ENCODE results near the gene UNKL.
"Not testable (repeated sequence)": the region's sequence is repeated elsewhere in the genome, so short reads cannot be mapped to it uniquely, and the experiment has no call there.

The UNKL gene

DNA sequence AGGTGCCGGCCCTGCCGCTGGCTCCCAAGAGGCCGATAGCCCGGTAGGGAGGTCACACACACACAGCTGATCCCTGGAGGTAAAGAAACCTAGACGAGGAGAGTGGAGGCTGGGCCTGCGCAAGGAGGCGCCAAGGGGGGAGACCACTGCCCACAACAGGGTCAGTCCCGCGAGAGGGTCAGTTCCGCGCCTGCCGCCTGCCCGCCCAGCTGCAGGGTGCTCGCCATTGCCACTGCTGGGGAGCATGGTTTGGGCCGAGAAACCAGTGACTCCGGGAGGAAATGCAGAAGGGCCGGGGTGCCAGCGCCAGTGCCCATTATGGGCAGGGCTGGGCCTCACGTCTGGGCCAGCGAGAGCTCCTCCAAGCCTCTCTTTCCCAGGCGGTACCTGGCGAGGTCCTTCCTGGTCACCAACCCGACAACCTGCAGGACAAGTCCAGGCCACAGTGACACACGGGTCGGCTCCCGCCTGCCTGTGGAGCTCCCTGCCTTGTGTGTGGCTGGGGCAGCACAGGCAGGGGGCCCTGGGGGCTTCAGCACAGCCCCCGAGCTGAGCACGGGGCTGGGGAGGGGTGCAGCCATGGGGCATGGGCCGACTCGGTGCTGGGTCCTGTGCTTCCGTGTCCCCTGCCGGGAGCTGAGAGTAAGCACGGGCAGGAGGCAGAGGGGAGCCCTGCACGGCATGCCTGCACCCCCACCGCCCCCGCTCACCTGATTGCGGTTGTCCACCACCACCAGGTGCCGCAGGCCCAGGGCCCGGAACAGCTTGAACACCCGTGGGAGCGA lies 32.0 kb upstream of the UNKL start:
- no peak for DNase-seq (ENCODE audit: low read depth in 2 of 2)

DNA sequence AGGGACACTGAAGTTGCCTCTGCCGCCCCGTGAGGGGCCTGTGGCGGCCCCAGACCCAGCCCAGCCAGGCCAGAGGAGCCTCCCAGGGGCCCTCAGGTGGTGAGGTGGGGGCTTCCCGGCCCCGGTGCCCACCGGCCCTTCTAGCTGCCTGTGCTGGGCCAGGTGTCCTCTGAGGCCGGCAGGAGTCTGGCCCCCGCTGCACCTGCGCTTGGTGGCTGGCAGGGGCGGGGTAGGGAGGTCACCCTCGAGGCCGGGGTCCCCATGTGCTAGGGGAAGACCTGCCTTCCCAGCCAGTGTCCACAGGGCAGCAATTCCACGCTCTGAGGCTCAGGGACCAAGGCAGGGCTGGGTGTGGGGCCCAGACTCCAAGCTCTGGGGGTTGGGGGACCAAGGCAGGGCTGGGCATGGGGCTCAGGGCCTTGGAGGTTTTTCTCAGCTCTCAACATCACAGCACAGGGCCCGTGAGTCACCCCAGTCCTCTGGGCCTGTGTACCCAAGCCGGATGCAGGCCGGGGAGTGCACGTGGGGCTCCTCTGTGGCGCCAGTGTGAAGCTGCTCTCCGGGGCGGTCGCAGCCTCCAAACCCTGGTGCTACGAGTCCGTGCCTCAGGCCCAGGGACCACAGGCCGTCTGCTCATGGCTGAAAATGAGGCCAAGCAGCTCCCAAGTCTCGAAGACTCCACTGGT lies 31.2 kb upstream of the UNKL start:
- DNase-seq (ENCODE audit: low read depth in 2 of 2) = no peak

DNA sequence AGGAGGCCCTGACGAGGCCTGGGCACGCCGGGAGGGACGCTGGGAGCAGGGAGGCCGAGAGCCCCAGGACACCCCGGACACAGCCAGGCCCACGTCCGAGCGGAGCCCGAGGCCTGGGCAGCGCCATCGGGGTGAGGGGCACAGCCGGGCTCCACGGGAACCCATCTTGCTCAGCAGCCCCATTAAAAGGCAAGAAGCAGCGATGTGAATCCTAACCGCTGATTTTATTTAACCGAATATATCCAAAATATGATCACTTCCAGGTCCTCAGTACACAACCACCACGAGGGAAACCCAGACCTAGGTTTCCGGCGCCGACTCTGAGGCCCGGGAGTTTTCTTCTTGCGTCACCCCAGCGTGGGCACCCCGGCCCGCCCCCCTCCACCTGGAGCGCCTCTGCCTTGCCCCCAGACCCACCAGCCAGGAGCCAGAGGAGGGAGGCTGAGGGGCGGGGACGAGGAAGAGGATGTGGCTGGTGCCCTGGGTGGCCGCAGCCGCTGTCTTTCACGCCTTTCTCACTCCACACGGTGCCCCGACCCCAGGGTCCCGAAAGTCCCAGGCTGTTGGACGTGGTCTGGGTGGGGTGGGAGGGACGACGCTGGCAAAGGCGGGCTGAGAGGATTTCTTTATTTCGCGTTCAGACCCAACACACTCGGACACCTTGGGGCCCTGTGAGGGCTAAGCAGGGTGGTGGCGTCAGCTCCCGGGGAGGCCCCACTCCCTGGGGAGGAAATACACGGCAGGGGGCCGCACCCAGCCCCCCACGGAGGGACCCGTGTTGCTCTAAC lies 30.4 kb upstream of the UNKL start:
- no peak for DNase-seq (ENCODE audit: low read depth in 2 of 2)

DNA sequence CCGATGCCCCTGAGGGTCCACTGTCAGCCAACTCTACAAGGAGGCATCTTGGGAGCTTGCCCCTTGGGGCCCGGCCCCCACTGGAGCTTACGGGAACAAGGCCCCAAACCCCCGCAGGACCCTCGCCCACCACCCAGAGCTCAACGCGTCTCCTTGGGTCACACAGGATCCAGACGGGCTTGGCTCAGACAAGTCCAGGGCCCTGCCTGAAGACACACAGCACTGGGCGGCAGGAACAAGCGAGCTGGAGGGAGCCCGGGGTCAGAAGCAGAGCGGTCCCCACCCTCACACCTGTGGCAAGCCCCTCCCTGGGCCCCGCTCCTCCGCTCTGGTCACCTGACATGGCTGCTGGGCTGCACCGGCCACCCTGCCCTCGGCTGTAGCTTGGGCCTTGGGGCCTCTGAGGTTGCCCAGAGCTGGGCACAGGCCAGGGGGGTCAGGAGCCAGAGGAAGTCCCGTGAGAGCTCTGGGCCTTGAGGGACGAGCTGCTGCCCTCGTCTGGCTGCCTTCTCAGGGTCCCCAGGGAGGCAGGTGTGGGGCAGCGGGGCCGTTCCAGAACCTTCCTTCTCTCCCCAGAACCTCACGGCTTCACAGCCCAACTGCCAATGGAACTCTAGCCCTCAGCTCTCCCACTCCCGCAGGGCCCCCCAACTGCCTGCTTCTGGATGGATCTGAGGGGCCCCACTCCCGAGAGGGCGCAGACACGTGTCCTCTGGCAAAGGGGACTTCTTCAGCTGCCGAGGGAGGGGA lies 29.7 kb upstream of the UNKL start, which contains the start of gene CCDC154:
Gene CCDC154, minus strand, starts transcription at position 577 of the 750 bp plus-strand sequence. Its CDS starts 234 bp downstream, at position 343.
- no peak for DNase-seq (ENCODE audit: low read depth in 2 of 2)

DNA sequence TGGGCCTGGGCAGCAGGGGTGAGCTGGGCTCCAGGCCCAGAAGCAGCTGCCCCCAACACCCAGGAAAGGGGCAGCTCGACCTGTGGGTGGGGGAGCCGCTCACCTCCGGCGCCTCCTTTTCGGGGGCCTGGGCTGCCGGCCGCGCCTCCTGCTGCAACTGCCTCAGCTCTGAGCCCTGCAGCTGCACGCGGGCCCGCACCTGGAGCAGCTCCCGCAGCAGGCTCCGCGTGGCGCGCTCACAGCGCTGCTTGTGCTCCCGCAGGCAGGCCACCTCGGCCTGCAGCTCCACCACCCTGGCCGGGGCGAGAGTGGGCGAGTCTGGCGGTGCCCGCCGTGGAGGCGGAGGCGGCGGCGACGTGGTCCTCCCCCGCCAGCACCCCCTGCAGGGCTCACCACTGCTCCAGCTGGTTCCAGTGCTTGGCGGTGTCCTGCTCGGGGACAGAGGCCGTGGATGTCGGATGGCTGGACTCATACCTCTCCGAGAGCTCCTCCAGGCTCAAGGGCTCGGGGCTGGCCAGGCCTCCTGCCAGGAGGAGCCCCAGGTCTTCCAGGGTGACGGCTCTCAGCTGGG lies 29.0 kb upstream of the UNKL start:
- no peak for DNase-seq (ENCODE audit: low read depth in 2 of 2)

DNA sequence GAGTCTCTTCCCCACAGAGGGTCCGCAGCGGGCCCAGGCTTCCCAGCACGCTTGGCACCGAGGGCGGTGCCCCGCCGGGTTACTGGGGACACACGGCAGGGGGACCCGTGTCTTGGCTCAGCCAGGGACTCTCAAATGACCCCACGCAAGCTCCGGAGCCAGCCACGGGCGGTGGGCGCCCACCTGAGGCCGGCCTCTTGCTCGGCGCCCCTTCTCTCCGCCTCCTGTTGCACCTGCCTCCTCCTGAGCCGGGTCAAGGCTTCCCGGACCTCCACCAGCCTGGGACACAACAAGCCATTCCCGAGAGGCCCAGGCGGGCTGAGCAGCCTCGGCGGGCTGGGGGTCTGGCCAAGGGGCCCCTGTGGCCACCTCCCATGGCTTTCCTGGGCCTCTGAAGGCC lies 28.2 kb upstream of the UNKL start:
- no peak for DNase-seq (ENCODE audit: low read depth in 2 of 2)

DNA sequence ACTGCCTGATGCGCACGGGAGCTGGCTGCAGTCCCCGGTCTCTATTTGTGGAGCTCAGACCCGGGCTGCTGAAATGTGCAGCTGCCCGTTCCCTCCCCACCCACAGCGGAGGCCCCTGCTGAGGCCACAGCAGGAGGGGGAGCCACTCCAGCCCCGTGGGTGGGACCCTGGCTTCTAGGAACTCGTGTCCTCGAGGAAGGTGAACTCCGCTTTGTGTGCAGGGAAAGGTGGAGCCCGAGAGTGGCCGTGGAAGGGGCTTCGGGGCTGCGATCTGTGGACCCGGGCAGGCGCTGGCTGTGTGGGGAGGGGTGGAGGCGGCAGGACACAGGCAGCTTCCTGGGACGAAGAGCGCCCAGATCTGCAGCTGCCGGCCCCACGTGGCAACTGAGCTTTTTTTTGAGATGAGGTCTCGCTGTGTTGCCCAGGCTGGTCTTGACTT lies 26.9 kb upstream of the UNKL start:
- no peak for DNase-seq (ENCODE audit: low read depth in 2 of 2)

DNA sequence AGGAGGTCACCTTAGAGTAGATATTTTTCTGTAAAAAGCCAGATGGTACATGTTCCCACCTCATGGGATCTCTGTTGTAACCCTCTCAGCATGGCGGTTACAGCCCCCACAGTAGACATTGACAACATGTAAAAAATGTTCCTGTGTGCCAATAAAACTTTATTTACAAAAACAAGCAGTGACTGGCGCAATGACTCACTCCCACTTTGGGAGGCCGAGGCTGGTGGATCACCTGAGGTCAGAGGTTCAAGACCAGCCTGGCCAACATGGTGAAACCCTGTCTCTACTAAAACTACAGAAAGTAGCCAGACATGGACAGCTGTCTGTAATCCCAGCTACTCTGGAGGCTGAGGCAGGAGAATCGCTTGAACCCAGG lies 25.2 kb upstream of the UNKL start:
- DNase-seq (ENCODE audit: low read depth in 2 of 2) = not testable (repeated sequence)

DNA sequence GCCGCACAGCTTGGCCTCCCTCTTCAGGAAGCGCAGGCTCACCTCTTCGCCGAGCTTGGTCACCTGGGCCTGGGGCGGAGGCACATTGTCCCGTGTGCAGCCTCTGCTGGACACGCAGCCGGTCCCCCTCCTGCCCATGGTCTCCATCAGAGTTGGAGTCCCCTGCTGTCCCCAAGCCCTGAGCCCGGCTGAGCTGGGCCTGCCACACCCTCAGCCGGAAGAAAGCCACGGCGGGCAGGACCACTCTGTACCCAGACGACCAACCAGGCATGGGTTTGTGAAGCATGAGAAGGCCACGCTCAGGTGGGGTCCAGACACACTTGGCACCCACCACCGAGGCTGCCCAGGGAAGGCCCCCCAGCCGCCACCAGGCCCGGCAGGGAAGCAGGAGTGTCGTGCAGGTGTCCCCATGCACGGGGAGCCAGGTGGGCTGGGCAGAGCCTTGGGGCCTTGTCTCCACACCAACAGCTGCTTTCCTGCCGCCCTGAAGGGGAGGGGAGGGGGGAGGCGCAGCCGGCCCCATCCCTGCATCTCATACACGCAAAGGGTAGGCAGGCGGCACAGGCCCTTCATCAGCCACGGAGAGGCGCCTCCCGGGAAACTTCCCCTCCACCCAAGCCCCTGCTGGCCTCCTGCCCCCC lies 24.7 kb upstream of the UNKL start:
- no peak for DNase-seq (ENCODE audit: low read depth in 2 of 2)

DNA sequence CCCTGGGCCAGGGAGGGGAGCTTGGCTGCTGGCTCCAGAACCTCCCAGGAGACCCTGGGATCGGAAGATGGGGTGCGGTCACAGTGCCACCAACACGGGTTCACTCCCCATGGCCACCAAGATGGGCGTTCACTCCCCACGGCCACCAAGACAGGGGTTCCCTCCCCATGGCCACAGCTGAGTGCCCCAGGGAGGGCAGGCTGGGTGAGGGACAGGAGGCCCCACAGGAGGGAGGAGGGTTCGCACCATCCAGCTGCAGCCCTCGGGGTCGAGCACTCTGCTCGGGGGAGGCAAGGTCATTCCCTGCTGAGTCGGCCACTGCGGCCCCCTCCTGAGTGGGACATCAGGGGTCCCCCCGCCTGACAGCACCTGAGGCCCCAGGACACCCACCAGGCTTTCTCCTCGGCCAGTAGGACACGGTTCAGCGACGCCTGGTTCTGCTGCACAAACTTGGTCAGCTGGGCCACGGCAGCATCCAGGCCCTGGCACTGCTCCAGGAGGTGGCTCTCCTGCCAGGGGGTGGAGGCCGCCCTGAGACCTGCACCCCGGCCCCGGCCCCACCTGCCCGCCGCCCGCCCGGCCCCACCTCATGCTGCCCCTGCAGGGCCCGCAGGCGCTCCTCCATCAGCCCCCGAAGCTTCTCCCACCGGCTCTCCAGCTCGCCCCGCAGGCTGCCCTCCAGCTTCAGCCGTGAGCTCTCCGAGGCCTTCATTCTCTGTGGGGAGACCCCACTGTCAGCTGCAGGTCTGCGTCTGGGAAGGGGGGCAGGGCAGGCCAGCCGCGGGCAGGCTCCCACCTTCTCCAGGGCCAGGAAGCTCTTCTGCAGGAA lies 23.9 kb upstream of the UNKL start:
- no peak for DNase-seq (ENCODE audit: low read depth in 2 of 2)

DNA sequence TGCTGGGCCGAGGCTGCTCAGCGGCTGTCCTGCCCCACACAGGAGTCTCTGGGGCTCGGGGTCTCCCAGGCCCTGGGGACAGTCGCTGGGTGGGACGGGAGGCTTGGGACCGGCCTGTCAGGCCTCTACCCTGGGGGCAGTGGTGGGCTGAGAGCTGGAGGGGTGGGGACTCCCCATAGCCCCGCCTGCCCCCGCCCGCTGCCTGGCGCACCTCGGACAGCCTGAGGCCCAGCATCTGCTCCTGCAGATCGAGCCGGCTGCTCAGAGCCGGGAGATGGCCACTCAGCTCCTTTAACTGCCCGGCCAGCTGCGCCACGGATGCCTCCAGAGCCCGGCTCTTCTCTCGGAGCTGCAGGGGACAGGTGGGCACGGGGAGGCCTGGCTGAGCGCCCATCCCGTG lies 23.1 kb upstream of the UNKL start:
- no peak for DNase-seq (ENCODE audit: low read depth in 2 of 2)

DNA sequence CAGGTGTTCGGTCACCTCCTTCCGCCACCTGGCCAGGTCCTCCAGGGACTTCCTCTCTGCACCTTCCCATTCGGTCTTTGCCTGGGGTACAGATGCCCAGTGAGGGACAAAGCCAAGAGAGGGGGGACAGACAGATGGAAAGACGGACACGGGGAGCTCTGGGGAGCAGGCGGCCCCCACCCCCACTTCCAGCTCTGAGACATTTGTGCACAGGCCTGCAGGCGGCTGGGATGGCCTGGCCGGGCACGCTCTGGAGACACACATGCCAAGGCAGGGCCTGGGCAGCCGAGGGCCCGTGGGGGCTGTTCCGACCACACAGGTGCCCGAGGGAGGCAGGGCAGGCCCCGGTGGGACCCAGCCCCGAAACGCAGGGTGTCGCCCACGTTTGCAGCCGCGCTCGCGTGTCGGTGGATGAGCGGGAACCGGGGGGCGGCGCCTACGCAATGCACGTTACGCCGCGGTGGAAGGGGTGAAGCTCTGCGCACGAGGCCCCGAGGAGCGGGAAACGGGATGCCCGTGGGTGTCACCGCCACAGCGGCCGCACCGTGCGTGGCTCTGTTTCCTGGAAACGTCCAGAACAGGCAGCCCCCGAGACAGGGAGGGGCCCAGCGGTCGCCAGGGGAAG lies 22.3 kb upstream of the UNKL start:
- DNase-seq (ENCODE audit: low read depth in 2 of 2) = no peak

DNA sequence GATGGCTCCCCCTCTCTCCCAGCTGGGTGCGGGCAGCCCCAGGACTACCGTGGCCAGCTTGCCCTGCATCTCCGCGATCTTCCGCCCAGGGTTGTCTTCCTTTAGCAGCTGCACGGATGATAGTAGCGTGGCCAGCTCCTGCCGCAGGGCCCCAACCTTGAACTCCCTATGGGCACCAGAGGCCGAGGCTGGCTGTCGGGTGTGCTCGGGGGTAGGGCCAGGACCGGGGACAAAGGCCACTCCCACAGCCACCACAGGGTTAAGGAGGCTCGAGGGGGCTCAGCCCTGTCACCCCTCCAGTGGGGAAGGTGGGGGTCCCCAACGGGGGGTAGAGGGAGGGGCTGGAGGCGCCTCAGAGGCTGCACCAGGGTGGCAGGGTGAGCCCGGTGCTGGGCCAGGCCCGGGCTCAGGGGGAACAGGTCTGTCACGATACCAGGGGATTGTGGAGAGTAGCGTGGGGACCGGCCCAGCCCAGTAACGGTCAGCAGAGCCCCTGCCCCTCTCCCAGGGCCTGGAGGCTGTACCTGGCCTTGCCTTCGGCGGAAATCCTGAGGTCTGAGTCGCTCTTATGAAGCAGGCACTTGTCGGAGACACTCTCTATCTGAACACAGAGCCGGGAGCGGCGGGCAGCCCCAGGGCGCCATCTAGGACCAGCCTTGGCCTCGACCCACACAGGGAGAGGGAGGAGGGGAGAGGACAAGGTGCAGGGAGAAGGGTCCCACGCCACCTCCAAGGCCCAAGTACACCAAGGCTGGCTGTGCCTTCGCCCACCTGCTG lies 21.6 kb upstream of the UNKL start:
- DNase-seq (ENCODE audit: low read depth in 2 of 2) = no peak

DNA sequence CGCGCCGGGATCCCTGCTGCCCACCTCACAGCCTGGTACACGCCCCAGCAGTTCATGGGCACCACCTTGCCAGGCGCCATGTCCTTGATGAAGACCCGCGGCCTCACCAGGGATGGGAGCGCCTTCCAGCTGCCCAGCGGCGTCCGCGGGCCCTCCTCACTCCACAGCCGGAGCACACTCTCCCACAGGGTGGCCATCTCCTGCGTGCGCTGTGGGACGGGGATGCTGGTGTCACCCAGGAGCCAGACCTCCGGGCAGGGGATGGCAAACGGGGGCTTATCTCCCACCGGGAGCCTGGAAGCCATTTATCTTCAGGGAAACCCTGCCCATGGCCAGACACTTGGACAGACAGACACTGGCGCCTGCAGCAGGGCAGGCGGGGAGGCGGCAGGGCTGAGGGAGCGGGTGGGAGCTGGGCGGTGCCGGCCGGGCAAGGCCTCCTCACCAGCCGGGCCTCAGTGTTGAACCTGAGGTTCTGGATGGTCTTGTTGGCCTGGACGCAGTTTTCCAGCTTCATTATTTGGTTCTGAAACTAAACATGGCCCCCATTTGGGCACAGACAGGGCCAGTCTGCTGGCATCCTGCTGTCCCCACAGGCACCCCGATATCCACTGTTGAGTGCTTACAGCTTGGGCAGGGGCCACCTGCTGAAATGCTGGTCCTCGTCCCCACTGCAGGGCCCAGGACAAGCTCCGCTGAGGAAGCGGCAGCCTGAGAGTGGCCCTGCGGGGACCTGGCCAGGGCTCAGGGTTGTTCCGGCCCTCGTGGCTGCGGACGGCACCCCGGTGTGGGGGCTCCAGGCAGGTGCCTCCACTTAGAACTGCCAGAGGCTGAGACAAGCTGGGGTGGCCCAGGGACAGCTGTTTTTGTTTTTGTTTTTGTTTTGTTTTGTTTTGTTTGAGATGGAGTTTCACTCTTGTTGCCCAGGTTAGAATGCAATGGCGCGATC lies 20.4 kb upstream of the UNKL start:
- no peak for DNase-seq (ENCODE audit: low read depth in 2 of 2)

DNA sequence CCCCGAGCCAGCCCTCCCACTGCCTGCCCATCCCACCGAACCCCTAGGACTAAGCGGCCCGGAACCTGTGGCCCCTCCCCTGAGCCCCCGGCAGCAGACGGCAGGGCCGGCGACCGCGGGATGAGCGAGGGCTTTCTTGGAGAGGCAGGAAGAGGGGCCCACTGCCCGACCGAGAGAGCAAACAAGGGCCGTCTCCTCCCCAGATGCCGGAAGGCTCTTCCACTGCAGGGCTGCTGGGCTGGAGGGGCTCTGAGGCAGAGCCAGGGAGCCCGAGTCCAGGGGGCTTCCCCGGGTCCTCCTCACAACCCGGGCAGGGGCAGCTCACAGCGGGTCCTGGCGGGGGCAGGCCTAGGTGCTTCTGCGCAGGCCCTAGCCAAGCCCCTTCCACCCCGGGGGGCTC lies 19.3 kb upstream of the UNKL start:
- DNase-seq (ENCODE audit: low read depth in 2 of 2) = no peak

DNA sequence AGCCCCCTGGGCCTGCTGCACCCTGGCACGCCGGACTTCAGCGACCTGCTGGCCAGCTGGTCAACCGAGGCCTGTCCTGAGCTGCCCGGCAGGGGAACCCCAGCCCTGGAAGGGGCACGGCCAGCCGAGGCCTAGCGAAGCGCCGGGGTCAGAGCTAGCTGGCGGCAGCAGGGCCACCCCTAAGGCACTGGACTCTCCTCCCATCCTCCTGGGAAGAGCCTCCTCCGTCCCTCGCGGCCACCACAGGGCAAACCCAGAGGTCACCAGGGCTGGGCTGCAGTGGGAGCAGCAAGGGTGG lies 18.7 kb upstream of the UNKL start:
- no peak for DNase-seq (ENCODE audit: low read depth in 2 of 2)

DNA sequence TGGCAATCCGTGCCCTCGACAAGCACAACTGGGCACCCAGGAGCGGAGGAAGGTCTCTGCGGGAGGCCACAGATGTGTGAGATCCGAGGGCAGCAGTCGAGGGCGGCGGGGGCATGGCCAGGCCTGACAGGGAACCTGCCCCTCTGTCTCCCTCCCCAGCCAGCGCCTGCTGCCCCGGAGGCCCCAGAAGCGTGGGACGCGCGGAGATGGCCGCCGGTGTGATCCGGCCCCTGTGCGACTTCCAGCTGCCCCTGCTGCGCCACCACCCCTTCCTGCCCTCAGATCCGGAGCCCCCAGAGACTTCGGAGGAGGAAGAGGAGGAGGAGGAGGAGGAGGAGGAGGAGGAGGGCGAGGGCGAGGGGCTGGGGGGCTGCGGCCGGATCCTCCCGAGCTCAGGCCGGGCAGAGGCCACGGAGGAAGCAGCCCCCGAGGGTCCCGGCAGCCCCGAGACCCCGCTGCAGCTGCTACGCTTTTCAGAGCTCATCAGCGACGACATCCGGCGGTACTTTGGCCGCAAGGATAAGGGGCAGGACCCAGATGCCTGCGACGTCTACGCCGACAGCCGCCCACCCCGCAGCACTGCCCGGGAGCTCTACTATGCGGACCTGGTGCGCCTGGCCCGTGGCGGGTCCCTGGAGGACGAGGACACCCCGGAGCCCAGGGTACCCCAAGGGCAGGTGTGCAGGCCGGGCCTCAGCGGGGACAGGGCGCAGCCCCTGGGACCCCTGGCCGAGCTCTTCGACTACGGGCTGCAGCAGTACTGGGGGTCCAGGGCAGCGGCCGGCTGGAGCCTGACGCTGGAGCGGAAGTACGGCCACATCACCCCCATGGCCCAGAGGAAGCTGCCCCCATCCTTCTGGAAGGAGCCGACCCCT lies 18.1 kb upstream of the UNKL start:
- no peak for DNase-seq (ENCODE audit: low read depth in 2 of 2)

Measured in stimulated activated CD8-positive, alpha-beta memory T cell treated with anti-CD3 and anti-CD28 coated beads, Interleukin-15, amount 100 ng/mL, for 48 hours (primary cell).